NT2/D1 (cell line): Measurements from ENCODE around the gene IGSF8.

ENCODE experiments used
- DNase-seq: peaks from one replicate; pipeline ENCODE4 v3.0.0-alpha.2; 2011; ENCODE audit warnings: low read depth, low spot score
- H3K27me3 ChIP-seq: 2 replicates; pipeline ENCODE4 v1.6.0; 2011; ENCODE audit warnings: mild to moderate bottlenecking; ENCODE audit not compliant: insufficient read length, insufficient read depth
- H3K36me3 ChIP-seq: 2 replicates; pipeline ENCODE4 v1.6.1; 2011; ENCODE audit warnings: mild to moderate bottlenecking, low read length, mixed read lengths; ENCODE audit not compliant: insufficient read depth, insufficient read length
- H3K4me1 ChIP-seq: 2 replicates; pipeline ENCODE4 v1.5.1; 2011; ENCODE audit not compliant: insufficient read depth, insufficient read length
- H3K4me3 ChIP-seq: 2 replicates; pipeline ENCODE4 v1.5.1; 2011; ENCODE audit warnings: low read depth; ENCODE audit not compliant: insufficient read length
- H3K9ac ChIP-seq: 2 replicates; pipeline ENCODE4 v1.6.0; 2011; ENCODE audit warnings: low read depth; ENCODE audit not compliant: insufficient read length
- H3K9me3 ChIP-seq: 2 replicates; pipeline ENCODE4 v1.5.1; 2011; ENCODE audit warnings: mild to moderate bottlenecking, low read length; ENCODE audit not compliant: insufficient read depth
- SUZ12 ChIP-seq: IDR thresholded peaks from 2 replicates; pipeline ENCODE4 v1.6.1; 2011; ENCODE audit not compliant: insufficient read length, insufficient read depth; ENCODE audit errors: extremely low read depth
- YY1 ChIP-seq: IDR thresholded peaks from 2 replicates; pipeline ENCODE4 v1.6.1; 2011; ENCODE audit not compliant: insufficient read length, insufficient read depth
- ZNF274 ChIP-seq: IDR thresholded peaks from 2 replicates; pipeline ENCODE4 v1.6.1; 2011; ENCODE audit warnings: mild to moderate bottlenecking, low read depth, low read length

IGSF8 gene

DNA sequence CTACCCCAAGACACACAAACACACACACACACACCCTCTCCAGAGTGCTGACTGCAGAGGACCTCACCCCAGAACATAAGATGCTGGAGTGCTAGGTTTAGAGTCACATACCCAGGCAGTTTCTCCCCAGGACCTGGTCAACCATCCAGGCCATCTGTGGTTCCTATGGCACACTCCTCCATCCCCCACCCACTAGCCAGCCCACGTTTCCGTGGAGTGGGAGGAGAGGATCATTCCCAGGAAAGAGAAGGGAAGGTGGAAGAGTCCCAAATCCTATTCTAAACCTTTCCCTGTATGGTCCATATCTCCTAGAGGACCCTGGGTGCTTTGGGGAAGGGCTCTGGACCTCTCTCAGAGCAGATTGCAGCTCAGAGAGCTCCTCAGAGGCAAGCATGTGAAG is 15.9 kb downstream of the IGSF8 start:
- no peak for TF ChIP-seq SUZ12
- no peak for TF ChIP-seq ZNF274
- no peak for TF ChIP-seq YY1
- DNase-seq: no peak
- H3K27me3 ChIP-seq: peaks cover 22% of the 10 kb centered on the region

DNA sequence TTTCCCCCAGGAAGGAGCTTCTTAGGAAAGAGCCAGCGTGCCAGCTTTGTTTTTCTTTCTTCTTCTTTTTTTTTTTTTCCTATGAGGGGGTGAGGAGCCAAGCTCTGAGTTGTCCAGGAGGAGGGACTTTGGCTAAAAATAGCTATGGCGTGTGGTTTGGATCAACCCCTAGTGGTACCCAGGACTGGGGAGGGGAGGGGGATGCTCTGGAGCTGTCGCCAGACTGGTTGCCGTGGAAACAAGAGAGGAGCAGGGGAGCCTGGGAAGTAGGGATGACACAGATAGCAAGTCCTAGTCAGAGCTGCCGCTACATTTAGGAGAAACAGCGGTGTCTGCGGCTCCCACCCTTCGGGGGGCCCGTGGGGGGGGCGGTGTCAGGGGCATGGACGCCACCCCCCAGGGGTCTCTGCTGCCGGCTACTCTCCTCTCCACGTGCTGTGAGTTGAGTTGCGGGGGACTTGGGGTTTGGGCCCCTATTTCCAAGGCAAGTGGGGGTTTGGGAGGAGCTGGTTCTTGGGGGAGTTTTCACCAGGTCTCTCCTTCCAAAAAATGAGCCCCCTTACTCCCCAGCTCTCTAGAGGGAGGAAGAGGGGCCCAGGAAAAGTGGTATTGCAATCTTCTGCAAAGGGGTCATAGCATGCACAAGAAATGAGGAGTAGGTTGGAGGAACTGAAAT is 17.0 kb downstream of the IGSF8 start, which contains the start of gene KCNJ9:
TSS of gene KCNJ9 (plus strand) at position 278 of the 676 bp plus-strand sequence. CDS start 2,493 bp downstream, outside the sequence.
- H3K4me3 ChIP-seq: no peak within 1 kb of the TSS
- peaks cover 6% of the 10 kb centered on the region for H3K36me3 ChIP-seq
- peaks cover 12% of the 10 kb centered on the region for H3K27me3 ChIP-seq
- H3K9ac ChIP-seq: no peak within 1 kb of the TSS
- DNase-seq: no peak
- no peak for TF ChIP-seq YY1
- no peak for TF ChIP-seq ZNF274
- TF ChIP-seq SUZ12: no peak
- peaks cover 5% of the 10 kb centered on the region for H3K4me1 ChIP-seq
- H3K9me3 ChIP-seq: no peaks in the 10 kb centered on the region

More for the DNA sequence above, 15.9 kb downstream of the IGSF8 start:
- Histone ChIP-seq H3K9ac (no peak overlapping the region), H3K4me1 (peaks cover 5% of the 10 kb centered on the region), H3K9me3 (no peaks in the 10 kb centered on the region), H3K4me3 (no peak overlapping the region), H3K36me3 (peaks cover 8% of the 10 kb centered on the region)

DNA sequence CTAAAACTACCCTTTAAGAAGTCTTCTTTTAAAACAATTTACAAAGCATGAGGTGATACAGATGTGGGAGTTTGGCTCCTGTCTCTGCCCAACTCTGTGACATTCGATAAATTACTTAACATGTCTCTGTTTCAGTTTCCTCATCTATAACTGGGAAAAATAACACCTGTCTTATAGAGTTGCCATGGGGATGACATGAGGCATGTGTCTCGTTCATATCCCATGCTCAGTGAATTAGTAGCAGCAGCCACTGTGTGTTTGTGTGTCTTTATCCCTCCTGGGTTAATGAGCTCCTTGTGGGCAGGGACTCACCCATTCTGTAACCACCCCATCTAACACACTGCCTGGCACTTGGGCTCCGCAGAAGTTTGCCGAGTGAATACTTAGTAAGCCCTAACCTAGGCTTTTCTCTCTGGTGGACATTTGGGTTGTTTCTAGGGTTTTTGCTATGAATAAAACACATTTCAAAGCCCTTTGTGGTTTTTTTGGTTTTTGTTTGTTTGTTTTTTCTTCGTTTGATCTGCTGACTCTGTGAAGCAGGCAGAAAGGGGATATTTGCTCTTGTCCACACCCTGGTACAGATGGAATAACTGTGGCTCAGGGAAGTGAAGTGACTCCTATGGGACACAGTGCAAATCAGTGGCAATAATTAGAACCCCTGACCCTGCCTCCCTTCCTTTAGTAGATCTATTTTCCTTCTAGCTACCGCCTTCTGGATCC is 17.9 kb downstream of the IGSF8 start:
- peaks cover 8% of the 10 kb centered on the region for H3K27me3 ChIP-seq
- H3K9me3 ChIP-seq: no peaks in the 10 kb centered on the region
- DNase-seq: no peak
- H3K4me1 ChIP-seq: peaks cover 3% of the 10 kb centered on the region
- H3K4me3 ChIP-seq: no peak overlapping the region
- H3K36me3 ChIP-seq: peaks cover 6% of the 10 kb centered on the region
- H3K9ac ChIP-seq: no peak overlapping the region
- no peak for TF ChIP-seq SUZ12
- TF ChIP-seq YY1: no peak
- TF ChIP-seq ZNF274: no peak

DNA sequence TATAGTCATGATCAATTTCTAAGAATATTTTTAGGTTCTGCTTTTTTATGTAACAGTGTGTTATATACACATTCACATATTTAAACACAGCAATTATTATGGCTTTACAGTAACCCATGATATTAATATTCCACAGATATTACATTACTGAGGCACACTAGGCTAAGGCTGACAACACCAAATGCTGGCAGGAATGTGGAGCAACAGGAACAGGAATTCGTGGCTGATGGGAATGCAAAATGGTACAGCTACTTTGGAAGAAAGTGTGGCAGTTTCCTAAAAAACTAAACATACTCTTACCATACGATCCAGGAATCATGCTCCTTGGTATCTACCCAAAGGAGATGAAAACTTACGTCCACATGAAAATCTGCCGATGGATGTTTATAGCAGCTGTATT is 19.0 kb downstream of the IGSF8 start:
- TF ChIP-seq ZNF274 (no peak), YY1 (no peak), SUZ12 (no peak)
- Histone ChIP-seq H3K4me3 (no peak overlapping the region), H3K9me3 (no peaks in the 10 kb centered on the region), H3K27me3 (peaks cover 12% of the 10 kb centered on the region), H3K36me3 (peaks cover 6% of the 10 kb centered on the region), H3K4me1 (peaks cover 3% of the 10 kb centered on the region), H3K9ac (no peak overlapping the region)
- no peak for DNase-seq

DNA sequence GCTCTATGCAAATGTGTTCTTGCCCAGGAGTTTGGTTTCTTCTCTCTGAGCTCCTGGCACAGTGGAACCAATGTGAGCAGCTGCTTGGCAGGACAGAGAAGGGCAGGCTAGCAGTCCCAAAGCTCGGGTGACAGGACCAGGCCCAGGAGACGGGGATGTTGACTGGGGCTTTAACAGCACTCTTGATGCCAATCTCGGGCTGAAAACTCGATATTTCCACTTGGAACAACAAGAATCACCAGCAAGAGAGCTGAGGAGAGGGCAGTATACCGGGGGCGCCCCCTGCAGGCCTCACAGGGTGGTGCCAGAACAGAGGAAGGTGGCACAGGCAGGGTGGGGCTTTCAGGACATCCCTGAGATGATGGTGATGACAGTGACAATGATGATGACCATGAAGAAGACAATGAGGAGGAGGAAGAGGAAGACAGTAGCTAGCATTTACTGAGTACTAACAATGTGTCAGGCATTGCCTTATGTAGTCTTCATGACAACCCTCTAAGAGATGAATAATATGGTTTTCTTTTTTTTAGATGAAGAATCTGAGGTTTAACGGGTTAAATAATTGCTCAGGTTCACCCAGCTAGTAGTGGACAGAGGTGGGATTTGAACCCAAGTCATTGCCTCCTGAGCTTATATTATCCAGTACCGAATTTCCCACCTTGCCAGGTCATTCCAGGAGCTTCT is 19.8 kb downstream of the IGSF8 start:
- Histone ChIP-seq H3K27me3 (peaks cover 12% of the 10 kb centered on the region), H3K4me1 (peaks cover 3% of the 10 kb centered on the region), H3K9me3 (no peaks in the 10 kb centered on the region), H3K36me3 (no peaks in the 10 kb centered on the region), H3K9ac (no peak overlapping the region), H3K4me3 (no peak overlapping the region)
- TF ChIP-seq YY1 (no peak), SUZ12 (no peak), ZNF274 (no peak)
- DNase-seq: no peak

DNA sequence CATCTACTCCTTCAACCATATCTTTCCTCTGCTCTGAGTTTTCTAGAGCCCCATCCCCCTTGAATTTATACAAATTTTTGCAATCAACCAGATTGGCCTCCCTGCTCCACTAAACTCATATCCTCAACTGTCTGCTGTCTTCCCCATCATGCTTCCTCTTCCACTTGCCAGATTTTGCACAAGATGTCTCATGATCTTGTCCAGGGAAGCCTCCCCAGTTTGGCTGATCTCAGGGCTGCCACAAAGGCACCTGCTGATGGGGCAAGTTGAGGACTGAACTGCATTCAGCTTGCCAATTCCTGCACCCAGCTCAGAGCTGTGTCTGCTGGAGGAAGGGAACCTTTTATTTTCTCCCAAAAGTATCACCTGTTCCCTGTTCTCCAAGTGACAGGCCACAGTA is 20.9 kb downstream of the IGSF8 start:
- Histone ChIP-seq H3K4me1 (peaks cover 3% of the 10 kb centered on the region), H3K9me3 (no peaks in the 10 kb centered on the region), H3K27me3 (peaks cover 23% of the 10 kb centered on the region), H3K4me3 (no peak overlapping the region), H3K9ac (no peak overlapping the region), H3K36me3 (no peaks in the 10 kb centered on the region)
- DNase-seq: no peak
- no peak for TF ChIP-seq SUZ12
- no peak for TF ChIP-seq YY1
- no peak for TF ChIP-seq ZNF274

DNA sequence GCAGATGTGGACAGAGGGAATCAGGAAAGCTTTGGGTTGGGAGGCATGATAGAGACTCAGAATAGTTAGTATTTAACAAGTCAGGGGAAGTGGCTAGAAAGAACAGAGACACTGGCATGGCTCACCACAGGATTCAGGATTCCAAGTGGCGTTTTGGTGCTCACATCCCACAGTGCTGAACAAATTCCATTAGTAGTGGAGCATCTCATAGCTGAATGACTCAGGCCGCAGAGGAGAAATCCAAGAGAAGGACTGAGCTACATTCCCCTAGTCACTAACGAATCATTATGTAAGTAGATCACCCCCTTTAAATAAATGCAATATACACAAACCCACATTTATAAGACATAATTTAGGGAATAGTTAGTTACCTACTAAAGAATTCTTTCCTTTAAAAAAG is 22.1 kb downstream of the IGSF8 start:
- H3K9ac ChIP-seq: no peak overlapping the region
- H3K4me1 ChIP-seq: peaks cover 3% of the 10 kb centered on the region
- no peak for DNase-seq
- peaks cover 34% of the 10 kb centered on the region for H3K27me3 ChIP-seq
- no peak for TF ChIP-seq YY1
- no peak for TF ChIP-seq ZNF274
- TF ChIP-seq SUZ12: no peak
- no peak overlapping the region for H3K4me3 ChIP-seq
- H3K9me3 ChIP-seq: no peaks in the 10 kb centered on the region
- H3K36me3 ChIP-seq: no peaks in the 10 kb centered on the region
